GM19043 (cell line): ENCODE data around the gene AIFM2.
"Not testable (repeated sequence)": the region's sequence is repeated elsewhere in the genome, so short reads cannot be mapped to it uniquely, and the experiment has no call there.

Experiments used
- ATAC-seq: cut with Tn5 transposase; IDR thresholded peaks from one replicate; pipeline ENCODE4 v1.9.1; 2021; ENCODE audit warnings: low read depth; ENCODE audit not compliant: unreplicated experiment

Gene AIFM2

GRCh38 chr10:70096016-70096704 is 36.5 kb downstream of the AIFM2 start:
- ATAC-seq = no peak

DNA sequence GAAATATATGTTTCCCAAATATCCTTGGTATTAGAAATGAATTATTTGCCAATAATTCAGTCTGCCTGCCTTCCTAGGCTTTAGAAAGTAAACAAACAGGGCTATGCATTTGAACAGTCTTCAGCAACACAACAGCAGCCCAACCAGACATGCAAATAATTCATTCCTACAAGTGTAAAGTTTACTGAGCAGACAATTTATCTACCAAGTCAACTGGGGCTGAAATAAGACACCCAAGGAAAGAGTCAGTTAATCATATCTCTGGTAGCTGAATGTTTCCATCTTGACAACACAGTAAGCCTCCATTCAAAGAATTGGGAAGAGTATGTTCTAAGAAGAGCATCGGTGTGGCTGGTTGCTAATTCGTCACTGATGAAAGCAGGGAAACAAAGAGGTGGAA is 38.4 kb downstream of the AIFM2 start:
- no peak for ATAC-seq

- no peak for ATAC-seq
Measured at GRCh38 chr10:70093335-70093944, 39.2 kb downstream of the AIFM2 start.

GRCh38 chr10:70092389-70092718 is 40.3 kb downstream of the AIFM2 start:
- ATAC-seq = no peak

DNA sequence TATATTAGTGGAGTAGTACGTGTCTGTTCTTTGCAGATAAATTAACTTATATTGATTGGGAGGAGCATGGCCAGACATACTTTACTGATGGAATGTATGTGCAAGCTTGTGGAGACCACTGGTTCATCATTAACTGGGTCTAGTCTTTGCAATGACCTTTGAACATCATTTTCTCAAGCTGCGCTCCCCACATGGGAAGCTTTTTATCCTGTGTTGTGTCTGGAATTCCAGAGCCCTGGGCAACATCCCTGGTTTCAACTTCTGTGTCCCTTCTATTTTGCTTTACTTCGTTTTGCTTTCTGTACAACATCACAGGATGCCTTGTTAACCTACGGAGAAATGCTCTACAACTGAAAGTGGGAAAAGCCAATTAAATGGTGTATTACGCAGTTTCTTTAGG is 41.7 kb downstream of the AIFM2 start:
- no peak for ATAC-seq

GRCh38 chr10:70090013-70090412 is 42.6 kb downstream of the AIFM2 start:
- no peak for ATAC-seq

GRCh38 chr10:70088308-70088698 is 44.3 kb downstream of the AIFM2 start:
- ATAC-seq = no peak

DNA sequence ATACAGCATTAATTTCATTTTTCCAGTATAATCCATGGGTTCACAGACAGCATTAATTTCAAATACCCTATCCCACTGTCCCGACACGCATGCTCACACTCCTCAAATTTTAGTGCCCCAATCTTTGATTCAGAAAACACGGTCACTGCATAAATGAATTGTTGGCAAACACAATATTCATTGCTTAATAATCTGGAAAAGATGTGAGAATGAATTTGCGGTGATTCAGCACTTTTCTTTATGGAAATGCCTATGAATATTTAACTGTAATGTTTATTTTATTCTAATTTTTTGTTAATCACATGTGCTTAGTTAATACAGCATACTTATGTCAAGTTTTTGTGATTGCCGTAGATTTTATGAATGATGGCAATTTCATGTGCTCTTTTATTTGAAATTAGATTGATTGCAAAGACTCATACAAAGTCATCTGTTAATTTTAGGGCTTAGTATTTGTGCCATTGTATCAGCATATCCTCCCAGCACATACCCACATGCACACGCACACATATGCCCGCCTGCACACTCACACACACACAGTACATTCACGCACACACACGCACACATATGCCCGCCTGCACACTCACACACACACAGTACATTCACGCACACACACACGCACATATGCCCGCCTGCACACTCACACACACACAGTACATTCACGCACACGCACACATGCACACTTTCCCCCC is 44.9 kb downstream of the AIFM2 start:
- ATAC-seq = no peak

DNA sequence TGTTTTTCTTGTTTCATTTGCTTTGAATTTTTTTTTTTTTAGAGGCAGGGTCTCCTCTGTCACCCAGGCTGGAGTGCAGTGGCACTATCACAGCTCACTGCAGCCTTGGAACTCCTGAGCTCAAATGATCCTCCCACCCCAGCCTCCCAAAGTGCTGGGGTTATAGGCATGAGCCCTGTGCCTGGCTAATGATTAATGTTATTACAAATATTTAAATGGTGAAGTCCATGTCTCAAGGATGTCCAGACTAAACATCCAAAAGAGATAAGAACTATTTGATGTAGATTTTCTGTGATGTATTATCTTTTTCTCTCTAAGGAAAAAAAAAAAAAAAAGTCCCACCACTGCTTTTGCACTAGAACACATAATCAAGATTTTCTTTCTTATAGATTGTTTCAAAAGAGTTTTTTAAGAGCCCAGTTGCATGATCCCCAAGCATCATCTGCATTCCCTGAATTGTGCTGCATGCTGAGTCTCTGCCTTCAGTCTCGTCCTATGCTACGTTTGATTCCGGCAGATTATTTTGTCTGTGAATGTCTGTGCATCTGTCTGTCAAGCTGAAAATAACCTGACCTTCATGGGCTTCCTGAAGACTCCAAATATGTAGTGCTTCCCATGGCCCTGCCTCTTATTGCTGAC is 46.5 kb downstream of the AIFM2 start:
- no peak for ATAC-seq

DNA sequence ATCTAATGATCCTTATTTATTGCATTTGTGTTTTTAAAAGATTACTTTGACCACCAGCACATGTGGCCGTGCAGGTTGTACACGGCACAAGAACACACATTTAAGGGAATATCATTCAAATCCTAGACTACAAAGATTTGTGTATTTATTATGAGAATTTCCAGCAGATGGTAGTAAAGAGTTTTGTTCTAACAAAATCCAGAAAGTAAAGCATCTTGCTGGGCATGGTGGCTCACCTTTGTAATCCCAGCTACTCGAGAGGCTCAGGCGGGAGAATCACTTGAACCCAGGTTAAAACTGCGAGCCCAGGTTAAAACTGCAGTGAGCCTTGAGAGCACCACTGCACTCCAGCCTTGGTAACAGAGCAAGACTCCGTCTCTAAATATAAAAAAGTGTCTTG is 48.4 kb downstream of the AIFM2 start:
- ATAC-seq = no peak

- ATAC-seq = not testable (repeated sequence)
Measured at GRCh38 chr10:70080789-70081188, 51.8 kb downstream of the AIFM2 start.

GRCh38 chr10:70078937-70079336 is 53.7 kb downstream of the AIFM2 start:
- no peak for ATAC-seq

DNA sequence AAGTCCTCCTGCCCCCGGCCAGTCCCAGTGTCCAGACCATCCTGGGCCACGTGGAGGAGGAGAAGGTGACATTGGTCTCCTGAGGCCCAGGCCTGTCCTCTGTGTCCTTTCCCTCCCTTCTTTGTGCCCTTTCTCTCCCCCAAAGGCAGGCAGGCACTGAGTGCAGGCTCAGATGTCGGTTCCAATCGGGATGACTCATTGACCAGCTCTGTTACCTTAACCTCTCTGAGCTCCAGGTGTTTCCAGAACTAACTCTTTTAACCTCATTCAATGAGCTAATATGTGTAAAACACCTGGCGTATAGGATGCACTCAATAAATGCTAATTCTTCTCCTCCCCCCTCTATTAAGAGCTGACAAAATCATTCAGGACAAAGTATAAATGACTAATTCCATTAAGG is 54.3 kb downstream of the AIFM2 start:
- no peak for ATAC-seq

GRCh38 chr10:70074971-70075370 is 57.7 kb downstream of the AIFM2 start:
- ATAC-seq = no peak

DNA sequence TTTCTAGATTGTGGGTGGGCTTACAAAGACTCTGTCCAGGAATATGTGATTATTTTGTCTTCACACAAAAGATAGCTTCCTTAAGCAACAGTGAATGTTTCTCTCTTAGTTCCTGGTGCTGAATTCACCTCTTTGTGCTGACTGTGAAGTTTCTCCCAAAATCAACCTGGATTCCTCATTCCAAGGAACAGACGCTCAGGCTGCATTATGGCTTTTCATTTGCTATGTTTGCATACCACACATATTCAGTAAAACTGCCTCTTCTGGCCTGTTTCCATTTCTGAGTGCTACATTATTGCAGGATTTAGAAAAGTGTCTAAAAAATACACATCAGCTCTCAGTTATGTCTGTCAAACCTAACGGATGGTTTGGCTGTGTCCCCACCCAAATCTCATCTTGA is 58.5 kb downstream of the AIFM2 start:
- ATAC-seq = no peak

DNA sequence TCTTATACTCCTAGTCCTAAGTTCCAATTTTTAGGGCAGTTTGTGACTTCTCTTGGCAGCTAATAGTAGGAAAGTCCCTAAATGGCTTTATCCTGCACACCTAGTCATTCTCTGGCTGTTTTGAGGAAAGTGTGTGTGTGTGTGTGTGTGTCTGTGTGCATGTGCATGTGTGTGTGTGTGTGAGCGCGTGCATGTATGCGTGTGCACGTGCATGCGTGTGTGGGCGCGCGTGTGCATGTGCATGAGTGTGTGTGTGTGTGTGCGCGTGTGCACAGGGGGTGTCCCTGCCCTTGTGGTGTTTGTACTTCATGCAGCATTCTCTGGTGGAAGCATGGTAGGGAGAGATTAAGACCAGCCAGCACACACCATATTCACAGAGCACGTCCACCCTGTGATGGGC is 61.8 kb downstream of the AIFM2 start:
- ATAC-seq = no peak

DNA sequence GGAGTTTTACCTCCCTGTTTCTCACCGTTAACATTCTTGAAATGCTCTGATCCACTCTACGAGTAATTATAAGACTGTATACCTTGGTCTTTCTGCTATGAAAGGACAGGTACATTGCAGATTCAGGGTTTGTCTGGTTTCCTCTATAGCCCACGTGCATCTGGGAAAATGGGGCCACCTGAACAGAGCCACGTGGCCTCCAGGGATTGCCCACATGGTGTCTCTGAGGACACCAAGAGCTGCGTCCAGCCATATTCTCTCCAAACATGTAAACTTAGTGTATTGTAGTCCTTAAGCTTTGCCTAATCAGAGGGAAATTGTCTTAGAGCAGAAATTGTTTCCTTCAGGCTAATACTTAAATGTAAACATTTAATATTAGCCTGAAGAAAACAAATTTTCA is 63.3 kb downstream of the AIFM2 start:
- ATAC-seq = no peak

DNA sequence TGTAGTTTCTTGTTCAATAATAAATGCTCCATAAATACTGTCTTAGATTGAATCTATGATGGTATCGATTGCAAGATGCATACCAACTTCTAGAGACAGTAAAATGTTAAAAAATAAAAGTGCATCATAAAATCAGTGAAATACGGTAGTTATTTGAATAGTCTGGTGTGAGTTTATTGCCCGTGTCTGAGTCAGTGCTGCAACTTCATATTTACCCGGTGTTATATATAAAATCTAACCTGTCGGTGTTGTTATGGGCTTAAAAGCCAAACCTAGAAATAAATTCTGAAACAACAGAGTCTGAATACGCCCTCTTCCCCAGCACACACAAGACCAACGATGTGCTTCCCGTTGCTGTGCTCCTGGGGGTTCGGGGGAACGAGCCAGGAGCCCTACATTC is 63.7 kb downstream of the AIFM2 start:
- ATAC-seq = no peak

DNA sequence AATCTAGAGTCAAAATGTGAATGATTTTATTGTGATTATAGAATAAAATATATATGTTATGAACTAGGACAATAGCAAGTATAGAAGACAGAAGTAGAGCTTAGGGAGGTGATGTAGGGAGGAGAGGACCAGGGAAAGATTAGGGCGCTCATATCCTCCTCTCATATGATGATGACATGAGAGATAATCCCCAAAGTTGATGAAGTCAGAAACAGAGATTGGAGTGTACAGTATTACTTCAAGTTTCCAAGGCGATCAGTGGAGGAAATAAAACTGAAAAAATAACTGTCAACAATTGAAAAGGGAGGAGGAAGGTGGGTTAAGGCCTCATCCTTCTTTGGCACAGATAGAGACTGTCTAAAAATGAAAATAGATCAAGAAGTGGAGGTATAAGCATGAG is 65.0 kb downstream of the AIFM2 start:
- ATAC-seq = no peak

GRCh38 chr10:70066190-70066589 is 66.4 kb downstream of the AIFM2 start:
- no peak for ATAC-seq

GRCh38 chr10:70064486-70064885 is 68.1 kb downstream of the AIFM2 start:
- ATAC-seq = no peak
